Hair follicular keratinocyte (primary cell): Measurements from ENCODE around the gene IMMT. TPM values are rescaled to one million over a fixed set of nuclear protein-coding genes. Genes with fewer than 3 reads are reported as not detected.

Source experiments
- total RNA-seq: library from RNA; depleted of rRNA; stranded (reverse); fragments of >200 nt; gene quantifications from 2 replicates; pipeline ENCODE4 v1.2.3, GENCODE V29; 2015

IMMT gene
- total RNA-seq = 78.5 and 82.9 TPM in 2 replicates

GRCh38 chr2:86195055-86195807, at the start of gene IMMT:
IMMT (minus strand) TSS chr2:86195462; CDS start chr2:86195382, 80 bp downstream.

GRCh38 chr2:86105969-86106945, 89.0 kb downstream of the IMMT start, which contains the start of gene PTCD3:
PTCD3 (plus strand) TSS chr2:86106235; CDS start chr2:86106248, 13 bp downstream.

GRCh38 chr2:86105252-86105968, 89.9 kb downstream of the IMMT start, which contains the start of gene POLR1A:
POLR1A (minus strand) TSS chr2:86105886; CDS start chr2:86105776, 110 bp downstream.

Other genes starting within 250 kb of the IMMT start
- gene POLR1A, start 89.6 kb downstream of the IMMT start, total RNA-seq = 14.8 and 21.8 TPM in 2 replicates
- gene PTCD3, start 89.2 kb downstream of the IMMT start, total RNA-seq = 38.7 and 44.7 TPM in 2 replicates
- gene MRPL35, start 4.0 kb upstream of the IMMT start, total RNA-seq = 42.8 and 45.0 TPM in 2 replicates
- 0.16 TPM in 1 of 2 replicates, not detected in the other for gene REEP1, start 142.2 kb upstream of the IMMT start, total RNA-seq
- 6.9 and 9.3 TPM in 2 replicates for gene KDM3A, start 245.9 kb upstream of the IMMT start, total RNA-seq